Endometrium (tissue), 2 donors: ENCODE measurements around the gene MTG1.

Experiments
- FAIRE-seq: peaks from 2 replicates; lab custom pipeline; 2012; peaks lifted over from hg19 to GRCh38; lab: Jason Lieb, UNC
- donor health status: control.
- donor health status: control.

The MTG1 gene, protein sequence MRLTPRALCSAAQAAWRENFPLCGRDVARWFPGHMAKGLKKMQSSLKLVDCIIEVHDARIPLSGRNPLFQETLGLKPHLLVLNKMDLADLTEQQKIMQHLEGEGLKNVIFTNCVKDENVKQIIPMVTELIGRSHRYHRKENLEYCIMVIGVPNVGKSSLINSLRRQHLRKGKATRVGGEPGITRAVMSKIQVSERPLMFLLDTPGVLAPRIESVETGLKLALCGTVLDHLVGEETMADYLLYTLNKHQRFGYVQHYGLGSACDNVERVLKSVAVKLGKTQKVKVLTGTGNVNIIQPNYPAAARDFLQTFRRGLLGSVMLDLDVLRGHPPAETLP

DNA sequence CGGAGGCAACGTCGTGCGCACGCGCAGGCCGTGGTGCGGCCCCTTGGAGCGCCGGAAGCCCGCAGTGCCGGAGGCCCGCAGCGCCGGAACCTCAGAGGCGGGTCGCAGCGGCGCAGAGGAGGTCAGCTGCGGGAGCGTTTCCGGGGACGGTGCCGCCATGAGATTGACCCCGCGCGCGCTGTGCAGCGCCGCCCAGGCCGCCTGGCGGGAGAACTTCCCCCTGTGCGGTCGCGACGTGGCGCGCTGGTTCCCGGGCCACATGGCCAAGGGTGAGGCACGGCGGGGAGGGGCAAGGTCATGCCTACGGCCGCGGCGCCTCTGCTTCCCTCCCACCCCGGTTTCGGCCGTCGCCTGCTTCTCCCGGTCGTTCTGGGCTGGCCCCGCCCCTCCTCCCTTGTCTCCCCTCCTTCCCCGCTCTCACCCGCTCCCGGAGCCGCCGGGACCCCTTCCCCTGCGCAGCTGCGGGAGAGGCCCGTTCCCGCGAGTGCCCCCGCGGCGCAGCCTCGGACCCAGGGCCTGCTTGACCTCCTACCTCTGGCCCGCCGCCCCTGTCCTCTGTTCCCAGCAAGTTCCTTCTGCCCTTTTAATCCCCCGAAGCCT, at the start of gene MTG1:
MTG1 (plus strand) TSS at position 94 of the 600 bp plus-strand sequence; CDS start at position 158, 64 bp downstream.
- no peak for FAIRE-seq

DNA sequence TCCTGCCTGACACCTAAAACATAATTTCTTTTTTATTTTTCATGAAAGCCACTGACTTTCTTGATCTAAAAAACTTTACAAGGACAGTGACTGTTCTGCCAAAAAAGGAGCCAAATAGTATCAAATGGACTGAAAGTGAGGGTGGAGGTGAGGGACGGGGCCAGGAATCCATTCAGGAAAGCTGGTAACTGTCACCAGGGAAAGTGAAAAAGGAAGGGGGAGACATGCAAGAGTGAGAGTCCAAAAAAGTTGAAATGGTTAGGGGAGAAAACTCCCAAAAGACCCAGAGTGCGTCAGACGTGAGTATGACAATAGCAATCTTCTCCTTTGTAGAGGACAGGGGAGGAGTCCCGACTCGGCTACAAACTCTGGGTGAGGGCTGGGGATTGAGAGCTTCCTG, 49.7 kb upstream of the MTG1 start:
- no peak for FAIRE-seq

DNA sequence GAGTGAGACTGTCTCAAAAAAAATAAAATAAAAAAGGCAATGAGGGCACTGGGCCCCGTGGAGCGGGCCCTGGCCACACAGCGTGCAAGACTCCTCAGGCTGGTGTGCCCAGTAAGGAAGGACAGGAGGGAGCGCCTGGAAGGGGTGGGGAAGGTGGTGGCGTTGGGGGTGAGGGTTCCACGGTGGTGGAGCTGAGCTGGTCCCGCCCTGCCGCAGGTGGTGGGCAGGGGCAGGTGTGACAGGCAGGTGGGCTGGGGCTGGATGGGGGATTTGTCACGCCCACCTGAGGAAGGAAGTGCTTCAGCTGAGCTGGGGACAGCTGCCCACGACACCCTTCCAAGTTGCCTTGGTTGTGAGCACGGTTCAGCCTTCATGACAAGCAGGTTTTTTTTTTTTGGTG, 47.5 kb upstream of the MTG1 start:
- FAIRE-seq, result no peak

DNA sequence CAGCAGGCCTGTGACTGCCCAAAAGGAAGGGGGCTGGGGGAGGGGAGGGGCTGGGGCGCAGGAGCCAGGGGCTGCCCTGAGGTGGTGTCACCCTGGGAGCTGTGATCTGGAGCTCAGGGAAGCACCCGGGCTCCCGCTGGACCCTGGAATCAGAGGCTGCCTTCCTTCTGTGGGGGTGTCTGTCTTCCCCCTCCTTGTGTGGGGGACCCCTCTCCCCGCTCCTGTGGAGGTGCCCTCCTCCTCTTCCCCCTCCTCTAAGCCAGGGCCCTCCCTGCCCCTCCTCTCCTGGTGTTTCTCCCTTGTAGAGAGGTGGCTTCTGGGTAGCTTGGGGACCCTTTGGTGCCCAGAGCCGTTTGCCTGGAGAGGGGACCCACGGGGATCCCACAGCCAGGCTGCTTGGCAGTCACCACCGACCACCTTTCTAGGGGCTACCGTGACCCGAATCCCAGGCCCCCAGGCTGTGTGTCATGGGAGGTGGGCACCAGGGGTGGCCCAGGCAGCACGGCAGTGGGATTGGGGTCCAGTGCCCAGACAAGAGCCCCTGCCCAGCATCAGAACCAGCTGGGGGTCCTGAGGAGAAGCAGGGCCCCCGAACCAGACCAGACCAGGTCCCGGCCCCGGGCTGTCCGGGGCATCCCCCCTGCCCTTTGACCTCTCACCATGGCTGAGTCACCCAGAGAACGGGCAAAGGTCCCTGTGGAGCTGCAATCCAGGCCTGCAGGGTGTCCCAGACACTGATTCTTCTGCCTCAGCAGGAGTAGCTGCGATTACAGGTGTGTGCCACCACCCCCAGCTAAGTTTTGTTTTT, 46.0 kb upstream of the MTG1 start:
- FAIRE-seq, result no peak

DNA sequence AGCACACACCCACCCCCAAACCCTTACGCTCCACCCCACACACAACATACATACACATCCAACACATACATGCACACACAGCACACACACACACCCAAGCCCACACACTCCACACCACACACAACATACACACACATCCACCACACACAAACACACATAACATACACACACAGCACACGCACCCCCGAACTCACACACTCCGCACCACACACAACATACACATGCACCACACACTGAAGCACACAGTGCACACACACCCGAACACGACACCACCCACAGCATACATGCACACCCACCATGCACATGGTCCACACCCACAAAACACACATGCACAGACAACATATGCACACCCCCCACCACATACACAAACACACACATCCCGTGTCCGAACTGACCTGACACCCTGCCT, 44.8 kb upstream of the MTG1 start:
- no peak for FAIRE-seq

DNA sequence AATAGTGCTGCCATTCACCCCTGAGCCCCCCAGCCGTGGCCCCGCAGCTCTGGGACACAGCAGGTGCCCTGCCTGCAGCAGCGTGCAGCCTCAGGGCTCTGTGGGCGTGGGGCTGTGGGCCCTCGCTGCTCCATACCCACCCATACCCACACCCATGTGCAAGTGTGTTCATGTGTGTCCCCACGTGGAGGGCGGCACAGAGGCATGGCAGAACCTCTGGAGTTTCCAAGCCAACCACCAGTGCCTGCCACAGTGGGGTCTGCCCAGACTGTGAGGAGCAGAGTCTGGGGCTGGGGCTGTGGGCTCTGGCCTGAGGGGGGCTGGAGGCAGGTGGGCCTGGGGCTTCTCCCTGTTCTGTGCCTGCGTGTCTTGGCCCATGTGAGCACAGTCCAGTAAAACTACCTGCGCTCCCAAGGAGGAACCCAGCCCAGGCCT, 44.4 kb upstream of the MTG1 start:
- no peak for FAIRE-seq

DNA sequence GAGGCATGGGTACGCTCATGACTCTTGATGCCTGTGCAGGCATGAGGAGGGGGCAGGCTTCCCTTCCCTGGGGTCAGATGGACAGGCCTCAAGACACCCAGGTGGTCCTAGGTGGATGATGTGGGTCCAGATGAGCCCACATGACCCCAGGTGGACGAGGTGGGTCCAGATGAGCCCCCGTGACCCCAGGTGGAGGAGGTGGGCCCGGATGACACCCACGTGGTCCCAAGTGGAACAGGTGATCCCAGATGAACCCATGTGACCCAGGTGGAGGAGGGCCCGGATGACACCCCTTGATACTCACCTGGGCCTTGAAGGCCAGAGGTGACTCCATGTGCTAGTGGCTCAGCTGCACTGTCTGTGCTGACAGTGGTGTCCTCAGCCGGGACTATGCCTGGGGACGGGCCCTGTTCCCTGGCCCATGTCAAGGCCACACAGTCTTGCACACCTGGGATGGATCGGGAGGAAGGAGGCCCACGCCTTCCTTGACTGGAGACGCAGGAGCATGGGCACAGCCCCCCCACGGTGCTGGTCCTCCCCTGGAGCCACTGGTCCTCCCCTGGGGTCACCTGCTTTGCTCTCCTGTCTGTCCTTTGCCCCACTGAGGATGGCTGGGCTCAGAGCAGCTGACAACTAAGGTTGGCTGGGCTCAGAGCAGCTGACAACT, 43.5 kb upstream of the MTG1 start:
- no peak for FAIRE-seq

DNA sequence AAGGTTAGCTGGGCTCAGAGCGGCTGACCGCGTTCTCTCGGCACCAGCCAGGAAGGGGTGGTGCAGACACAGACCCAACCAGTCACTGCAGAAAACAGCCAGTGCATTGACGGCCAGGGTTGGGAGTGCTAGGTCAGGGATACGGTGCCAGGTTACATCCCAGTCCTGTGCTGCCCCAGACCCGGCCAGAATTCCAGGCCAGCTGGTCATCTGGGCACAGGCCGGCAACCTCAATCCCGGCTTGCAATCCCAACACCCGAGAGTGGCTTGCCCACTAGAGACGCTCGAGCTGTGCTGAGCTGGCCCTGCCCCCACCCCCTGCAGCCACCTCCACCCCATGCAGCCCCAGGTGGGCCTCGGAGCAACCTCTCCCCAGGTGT, 43.0 kb upstream of the MTG1 start:
- FAIRE-seq, result no peak

DNA sequence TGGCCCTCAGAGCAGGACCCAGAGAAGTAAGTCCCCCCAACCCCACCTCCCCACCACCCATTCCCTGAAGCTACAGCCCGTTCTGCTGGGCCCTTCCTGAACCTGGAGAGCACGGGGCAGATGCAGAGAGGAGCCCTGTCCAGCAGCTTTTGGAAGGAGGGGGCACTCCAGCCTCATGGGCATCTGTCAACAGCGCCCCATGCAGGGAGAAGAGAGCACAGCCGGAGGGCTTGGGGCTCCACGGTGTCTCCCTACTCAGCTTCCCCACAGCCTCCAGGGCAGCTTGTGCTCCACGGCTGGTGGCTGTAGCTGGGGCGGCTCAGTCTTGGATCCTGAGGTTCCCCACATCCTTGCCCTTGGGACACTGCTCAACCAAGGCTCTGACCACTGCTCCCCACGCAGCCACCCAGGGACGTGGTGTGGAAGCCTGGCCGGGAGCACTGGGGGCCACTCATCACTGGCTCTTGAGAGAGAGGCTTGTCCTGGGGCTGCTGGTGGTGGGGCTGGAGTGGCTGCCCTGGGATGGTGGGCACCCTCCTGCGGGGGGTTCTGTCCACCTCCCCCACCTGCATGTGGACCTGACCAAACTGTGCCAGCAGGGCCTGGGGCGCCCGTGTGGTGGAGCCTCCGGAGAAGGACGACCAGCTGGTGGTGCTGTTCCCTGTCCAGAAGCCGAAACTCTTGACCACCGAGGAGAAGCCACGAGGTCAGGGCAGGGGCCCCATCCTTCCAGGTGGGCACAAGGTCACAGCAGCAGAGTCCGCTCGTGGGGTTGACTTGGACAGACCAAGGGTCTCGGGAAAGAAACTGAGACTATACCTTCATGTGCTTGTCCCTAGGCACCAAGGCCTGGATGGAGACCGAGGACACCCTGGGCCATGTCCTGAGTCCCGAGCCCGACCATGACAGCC, 42.3 kb upstream of the MTG1 start:
- FAIRE-seq, result no peak

DNA sequence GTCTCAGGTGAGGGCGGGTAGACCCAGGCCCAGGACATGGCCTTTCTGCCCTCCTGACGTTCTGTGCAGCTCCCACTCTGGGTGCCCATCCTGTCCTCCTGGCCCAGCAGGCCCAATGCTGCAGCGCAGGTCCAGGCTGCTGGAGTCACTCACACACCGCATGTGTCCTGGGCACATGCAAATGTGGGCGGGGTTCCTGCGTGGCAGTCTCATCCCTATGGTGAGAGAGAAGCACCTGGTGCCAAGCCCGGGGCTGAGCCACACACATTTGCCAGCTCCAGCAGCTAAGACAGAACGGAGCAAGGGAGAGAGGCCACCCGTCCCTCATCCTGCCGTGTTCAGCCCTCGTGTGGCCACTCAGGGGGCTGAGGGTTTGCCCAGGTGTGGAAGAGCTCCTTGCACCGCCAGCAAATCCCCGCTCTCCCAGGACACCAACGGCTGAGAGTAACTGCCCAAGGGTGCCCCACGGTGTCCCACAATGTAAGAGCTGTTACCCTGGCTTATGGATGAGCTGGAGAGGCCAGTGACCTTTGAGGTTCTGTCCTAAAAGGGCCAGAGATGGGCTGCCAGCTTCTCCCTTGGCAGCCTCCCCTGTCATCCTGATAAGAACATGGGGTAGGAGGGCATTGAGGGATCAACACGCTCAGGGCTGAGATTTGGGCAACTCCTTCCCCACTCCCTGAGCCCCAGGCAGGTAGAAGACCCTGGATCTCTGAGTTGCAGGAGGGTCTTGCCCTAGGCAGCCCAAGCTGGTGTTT, 40.6 kb upstream of the MTG1 start:
- FAIRE-seq, result no peak

DNA sequence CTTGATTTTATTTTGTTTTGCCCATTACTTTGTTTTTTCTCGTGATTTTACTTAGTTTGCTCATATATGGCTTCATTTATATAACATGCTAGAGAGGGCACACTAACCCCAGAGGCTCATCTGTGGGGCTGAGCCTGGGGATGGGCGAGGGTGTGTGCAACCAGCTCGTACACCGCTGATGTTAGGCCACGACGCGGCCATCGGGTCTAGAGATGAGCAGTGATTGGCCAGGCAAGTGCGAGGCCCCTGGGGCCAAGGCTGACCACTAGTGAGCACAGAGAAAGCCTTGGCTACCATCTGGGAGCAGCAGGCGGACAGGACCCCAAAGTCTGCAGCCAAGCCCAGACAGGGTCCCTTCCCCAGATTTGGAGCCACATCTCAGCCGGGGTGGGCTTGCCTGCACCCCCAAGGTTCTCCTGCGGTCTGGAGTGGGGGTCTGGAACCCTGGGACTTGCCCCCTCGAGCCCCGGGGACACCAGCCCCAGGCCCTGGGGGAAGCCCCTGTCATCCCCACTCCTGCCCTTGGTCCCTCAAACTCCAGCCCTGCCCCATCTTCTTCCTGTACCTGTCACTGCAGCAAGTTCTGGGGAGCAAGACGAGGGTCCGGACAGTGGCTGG, 39.9 kb upstream of the MTG1 start:
- FAIRE-seq, result no peak

DNA sequence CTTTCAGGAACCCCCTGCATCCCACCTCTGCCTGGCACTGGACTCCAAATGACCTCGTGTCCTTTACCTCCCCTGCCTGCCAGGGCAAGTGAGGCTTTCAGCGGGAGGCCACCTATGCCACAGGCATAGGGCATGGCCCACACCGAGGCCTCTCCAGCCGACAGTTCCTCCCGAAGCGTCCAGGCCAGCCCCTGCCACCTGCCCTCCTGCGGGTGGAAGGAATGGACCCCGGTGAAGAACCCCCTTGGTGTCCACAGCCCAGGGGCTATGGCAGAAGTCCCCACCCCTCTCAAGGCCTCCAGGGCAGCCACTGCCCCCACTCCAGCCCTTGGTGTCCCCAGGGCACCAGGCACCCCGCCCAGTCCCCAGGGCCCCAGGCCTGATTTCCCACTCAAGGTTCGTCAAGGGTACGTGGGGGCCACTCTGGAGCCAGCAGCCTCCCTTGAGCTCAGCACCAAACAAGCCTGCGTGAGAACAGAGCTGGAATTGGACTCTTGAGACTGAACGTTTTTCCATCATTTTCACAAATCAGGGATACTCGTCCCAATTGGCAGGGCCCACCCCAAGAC, 39.2 kb upstream of the MTG1 start:
- FAIRE-seq, result no peak

DNA sequence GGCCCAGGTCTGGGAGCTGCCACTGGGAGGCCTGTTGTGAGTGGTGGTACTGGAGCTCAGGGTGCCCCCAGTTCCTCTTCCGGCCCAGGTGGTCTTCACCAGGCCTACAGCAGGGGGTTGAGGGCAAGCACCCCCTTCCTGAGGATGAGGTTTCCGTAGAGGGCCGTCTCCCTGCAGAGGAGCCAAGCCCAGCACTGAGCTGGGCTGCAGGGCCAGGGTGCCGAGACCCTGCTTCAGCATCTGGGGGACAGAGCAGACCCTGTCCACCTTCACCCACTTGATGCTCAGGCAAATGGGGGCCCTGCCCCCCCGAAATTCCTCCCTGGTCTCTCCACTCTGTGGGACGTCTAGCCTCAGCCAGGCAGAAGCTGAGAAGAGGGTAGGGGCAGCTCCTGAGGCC, 38.7 kb upstream of the MTG1 start:
- no peak for FAIRE-seq

DNA sequence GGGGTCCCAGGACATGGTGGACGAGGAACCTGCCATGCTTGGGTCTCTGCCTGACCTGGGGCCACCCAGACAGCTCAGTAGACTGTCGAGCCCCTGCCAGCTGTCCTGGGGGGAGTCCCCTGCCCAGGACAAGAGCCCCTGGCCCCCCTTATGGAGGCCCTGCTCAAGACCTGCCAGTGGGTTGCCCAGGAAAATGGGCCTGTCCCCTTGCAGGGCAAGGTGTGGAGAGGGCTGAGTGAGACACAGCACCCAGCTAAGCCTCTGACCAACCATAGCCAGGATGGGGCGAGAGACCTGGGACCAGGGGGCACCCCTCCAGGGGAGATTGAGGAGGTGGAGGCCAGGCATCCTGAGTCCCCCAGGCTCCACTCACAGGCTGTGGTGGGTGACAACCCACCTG, 38.0 kb upstream of the MTG1 start:
- FAIRE-seq, result no peak

DNA sequence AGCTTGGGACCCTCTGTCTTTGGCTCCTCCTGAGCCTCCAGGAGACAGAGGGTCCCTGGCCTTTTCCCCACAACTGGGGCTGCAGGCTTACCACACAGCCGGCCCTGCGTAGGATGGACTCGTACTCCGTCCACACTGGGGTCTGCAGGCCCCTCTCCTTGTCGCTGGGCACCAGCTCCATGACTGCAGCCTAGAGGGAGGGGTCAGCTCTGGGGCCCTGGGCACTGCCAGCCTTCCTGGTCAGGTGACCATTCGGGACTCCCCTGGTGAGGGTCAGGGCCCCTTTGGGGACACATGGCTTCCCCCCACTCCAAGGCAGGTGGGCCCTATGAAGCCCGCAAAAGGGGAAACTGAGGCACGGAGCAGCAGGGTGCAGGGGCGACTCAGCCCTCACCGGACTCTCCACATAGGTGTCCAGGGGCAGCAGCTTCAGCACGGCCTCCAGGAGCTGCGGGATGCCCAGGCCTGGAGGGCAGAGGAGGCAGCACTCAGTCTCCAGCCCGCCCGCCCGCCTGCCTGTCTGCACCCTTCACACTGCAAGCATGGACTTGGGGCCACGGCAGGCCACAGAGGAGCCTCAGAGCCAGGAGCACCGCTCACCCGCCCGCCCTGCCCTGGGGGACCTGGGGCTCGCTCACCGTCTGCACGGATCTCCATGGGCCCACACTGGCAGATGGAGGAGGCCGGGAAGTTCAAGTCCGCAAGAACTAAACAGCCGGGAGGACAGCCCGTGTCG, 37.2 kb upstream of the MTG1 start:
- no peak for FAIRE-seq

DNA sequence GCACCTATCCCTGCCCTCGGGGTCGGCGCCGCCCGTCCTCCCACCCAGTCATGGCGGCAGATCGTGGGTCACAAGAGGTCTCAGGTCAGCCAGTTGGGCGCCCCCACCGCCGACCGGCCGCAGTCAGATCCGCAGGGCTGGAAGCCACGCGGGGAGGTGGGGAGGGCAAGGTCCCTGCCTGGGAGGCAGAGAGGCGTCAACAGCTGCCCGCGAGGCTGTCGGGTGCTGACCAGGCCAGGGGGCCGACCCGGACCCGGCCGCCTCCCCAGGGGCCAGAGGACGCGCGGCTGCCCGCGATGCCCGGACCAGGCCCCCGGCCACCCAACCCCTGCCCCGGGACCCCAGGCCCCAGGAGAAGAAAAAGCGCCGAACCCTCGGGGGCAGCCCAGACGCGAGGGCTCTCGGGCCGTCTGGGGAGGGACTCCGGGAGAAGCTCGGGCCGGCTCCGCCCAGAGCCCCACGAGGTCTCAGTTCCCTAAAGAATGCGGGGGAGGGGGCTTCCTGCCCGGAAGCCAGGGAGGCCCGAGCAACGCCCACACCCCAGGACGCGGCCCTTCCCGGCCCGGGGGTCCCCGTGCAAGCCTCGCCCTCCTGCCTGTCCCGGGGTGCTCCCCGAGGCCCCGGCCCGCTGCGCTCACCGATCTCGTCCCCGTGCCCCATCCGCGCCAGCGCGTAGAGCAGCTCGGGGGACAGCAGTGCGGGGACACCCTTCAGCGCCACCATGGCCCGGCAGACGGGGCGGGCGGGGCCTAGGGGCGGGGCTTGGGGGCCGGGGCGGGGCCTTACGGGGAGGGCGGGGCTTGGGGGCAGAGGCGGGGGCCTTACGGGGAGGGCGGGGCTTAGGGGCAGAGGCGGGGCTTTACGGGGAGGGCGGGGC, 36.4 kb upstream of the MTG1 start, which contains the start of gene FUOM:
FUOM (minus strand) TSS at position 735 of the 877 bp plus-strand sequence; CDS start at position 723, 12 bp downstream.
- no peak for FAIRE-seq

DNA sequence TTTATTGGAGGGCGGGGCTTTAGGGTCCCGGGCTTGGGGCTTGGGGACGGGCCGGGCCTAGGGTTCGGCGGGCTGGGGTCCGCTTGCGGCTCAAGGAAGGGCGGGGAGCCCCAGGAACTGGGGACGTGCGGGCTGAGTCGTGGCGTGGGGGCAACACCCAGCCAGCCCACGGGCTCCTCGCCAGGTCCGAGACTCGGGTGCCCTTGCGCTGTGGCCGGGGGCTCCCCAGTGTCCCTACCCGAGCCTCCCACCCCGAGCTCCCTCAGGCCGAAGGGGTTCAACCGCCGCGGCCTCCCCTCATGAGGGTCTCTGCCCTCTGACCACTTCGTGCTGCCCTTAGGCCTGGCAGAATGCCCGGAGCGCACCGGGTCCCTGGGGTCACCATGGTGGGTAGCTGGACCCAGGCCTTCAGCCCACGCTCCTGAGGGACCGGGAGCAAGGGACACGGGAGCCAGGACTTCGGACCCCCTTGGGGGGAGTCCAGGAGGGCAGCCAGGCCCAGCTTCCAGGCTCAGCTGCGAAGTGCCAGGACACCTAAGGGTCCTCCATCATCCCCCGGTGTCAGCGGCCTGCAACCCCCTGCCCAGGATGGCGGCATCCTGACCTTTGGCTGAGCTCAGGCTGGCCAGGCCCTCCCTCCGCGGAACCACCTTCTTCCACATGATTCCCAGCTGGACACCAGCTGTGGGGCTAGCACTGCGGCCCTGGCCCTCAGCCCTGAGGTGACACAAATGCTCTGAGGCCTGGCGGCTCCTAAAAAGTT, 35.6 kb upstream of the MTG1 start:
- no peak for FAIRE-seq
